ENCODE data around the gene CD4.

DNA sequence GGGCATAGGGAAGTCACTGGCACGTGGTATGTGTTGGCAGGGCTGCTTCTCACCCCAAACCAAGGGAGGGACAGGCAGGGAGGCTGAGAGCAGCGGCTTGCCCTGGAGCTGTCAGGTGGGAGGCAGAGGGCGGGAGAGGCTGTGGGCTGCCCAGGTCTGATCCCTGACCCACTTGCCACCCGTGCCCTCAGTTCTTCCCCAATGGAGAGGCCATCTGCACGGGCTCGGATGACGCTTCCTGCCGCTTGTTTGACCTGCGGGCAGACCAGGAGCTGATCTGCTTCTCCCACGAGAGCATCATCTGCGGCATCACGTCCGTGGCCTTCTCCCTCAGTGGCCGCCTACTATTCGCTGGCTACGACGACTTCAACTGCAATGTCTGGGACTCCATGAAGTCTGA lies 56.1 kb downstream of the CD4 start:
- TF ChIP-seq GABPA (IDR thresholded peaks at IDR 0.05; ENCODE audit: low read depth) = no peak
- peak; percentile 40; the same call in 1 of the 2 replicates for TF ChIP-seq POLR2A (IDR thresholded peaks at IDR 0.05; ENCODE audit: low read depth, low read length)
- TF ChIP-seq STAT3 (IDR thresholded peaks at IDR 0.05; ENCODE audit: low read depth, low read length) = no peak
- TF ChIP-seq ZSCAN29 (IDR thresholded peaks at IDR 0.05) = no peak
- TF ChIP-seq, protein P1, sequence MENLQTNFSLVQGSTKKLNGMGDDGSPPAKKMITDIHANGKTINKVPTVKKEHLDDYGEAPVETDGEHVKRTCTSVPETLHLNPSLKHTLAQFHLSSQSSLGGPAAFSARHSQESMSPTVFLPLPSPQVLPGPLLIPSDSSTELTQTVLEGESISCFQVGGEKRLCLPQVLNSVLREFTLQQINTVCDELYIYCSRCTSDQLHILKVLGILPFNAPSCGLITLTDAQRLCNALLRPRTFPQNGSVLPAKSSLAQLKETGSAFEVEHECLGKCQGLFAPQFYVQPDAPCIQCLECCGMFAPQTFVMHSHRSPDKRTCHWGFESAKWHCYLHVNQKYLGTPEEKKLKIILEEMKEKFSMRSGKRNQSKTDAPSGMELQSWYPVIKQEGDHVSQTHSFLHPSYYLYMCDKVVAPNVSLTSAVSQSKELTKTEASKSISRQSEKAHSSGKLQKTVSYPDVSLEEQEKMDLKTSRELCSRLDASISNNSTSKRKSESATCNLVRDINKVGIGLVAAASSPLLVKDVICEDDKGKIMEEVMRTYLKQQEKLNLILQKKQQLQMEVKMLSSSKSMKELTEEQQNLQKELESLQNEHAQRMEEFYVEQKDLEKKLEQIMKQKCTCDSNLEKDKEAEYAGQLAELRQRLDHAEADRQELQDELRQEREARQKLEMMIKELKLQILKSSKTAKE (IDR thresholded peaks at IDR 0.05; ENCODE audit: low read depth, poor library complexity, severe bottlenecking) = no peak
- TF ChIP-seq, protein P2, sequence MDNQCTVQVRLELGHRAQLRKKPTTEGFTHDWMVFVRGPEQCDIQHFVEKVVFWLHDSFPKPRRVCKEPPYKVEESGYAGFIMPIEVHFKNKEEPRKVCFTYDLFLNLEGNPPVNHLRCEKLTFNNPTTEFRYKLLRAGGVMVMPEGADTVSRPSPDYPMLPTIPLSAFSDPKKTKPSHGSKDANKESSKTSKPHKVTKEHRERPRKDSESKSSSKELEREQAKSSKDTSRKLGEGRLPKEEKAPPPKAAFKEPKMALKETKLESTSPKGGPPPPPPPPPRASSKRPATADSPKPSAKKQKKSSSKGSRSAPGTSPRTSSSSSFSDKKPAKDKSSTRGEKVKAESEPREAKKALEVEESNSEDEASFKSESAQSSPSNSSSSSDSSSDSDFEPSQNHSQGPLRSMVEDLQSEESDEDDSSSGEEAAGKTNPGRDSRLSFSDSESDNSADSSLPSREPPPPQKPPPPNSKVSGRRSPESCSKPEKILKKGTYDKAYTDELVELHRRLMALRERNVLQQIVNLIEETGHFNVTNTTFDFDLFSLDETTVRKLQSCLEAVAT (IDR thresholded peaks at IDR 0.05) = no peak

Measured in GM12878 (cell line).